ENCODE measurements around the gene CRB1.

CRB1 gene

GRCh38 chr1:197254866-197255265 is 13.2 kb upstream of the CRB1 start:
- DNase-seq (ENCODE audit: insufficient read length): no peak
- no peak for FAIRE-seq
- TF ChIP-seq POLR2AphosphoS5 (IDR thresholded peaks at IDR 0.05; ENCODE audit: low read depth, low read length) (no peak), TAF1 (IDR thresholded peaks at IDR 0.05; ENCODE audit: borderline replicate concordance, low read depth, low read length) (no peak)

DNA sequence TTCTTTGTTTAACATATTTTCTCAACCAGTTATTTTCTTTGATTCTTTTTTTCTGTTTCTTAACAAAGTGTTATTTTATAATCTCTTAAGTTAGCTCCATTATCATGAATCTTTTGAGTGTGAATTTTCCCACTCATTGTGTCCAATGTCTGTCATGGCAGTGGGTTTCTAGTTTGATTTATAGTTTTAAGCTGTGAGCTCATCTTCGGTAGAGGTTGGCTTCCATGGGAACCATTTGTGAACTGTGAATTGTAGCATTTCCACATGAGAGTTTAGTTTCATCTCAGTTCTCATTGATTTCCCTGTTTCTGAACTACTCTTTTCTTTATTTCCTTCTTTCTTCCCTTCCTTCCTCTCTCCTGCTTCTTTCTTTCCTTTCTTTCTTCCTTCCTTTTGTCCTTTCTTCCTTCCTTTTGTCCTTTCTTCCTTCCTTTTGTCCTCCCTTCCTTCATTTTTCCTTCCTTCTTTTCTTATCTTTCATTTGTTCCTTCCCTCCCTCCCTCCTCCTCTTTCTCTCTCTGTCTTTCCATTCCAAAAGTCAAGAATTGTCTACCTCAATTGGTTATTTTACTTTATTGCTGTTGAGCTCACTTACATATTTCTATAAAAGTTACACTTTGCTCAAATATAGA is 3.0 kb upstream of the CRB1 start:
- FAIRE-seq (no peak), DNase-seq (ENCODE audit: insufficient read length) (no peak)
- TF ChIP-seq POLR2A (IDR thresholded peaks at IDR 0.05; ENCODE audit: low read depth, low read length) (no peak), POLR2AphosphoS5 (IDR thresholded peaks at IDR 0.05; ENCODE audit: low read depth, low read length) (no peak), TAF1 (IDR thresholded peaks at IDR 0.05; ENCODE audit: borderline replicate concordance, low read depth, low read length) (no peak)

- DNase-seq (ENCODE audit: insufficient read length): no peak
- no peak for FAIRE-seq
- TF ChIP-seq POLR2A (IDR thresholded peaks at IDR 0.05; ENCODE audit: low read depth, low read length): no peak
- TF ChIP-seq TAF1 (IDR thresholded peaks at IDR 0.05; ENCODE audit: borderline replicate concordance, low read depth, low read length): no peak
- no peak for TF ChIP-seq POLR2AphosphoS5 (IDR thresholded peaks at IDR 0.05; ENCODE audit: low read depth, low read length)
Observed at GRCh38 chr1:197269053-197269452, 1.0 kb downstream of the CRB1 start.

- no peak for DNase-seq (ENCODE audit: insufficient read length)
- TF ChIP-seq TAF1 (IDR thresholded peaks at IDR 0.05; ENCODE audit: borderline replicate concordance, low read depth, low read length) (no peak), POLR2AphosphoS5 (IDR thresholded peaks at IDR 0.05; ENCODE audit: low read depth, low read length) (no peak), POLR2A (IDR thresholded peaks at IDR 0.05; ENCODE audit: low read depth, low read length) (no peak)
- FAIRE-seq: no peak
Observed at GRCh38 chr1:197272791-197273190, 4.7 kb downstream of the CRB1 start.

DNA sequence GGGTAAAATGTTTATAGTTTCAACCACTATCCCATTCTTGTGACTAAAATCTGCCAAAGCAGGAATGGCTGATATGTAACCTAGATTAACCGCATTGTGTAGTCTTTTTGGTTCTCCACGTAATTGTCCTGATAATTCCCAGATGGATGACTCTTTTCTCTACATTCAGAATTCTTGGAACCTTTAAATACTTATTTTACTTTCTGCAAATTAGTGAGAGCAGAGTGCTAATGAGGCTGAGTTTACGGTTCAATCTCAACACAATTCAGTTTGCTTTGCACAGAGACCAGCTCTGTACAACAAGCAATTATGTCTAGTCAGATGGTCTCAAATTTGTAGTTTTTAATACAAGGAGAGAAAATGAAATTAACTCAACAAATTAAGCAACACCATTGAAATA is 9.1 kb downstream of the CRB1 start:
- DNase-seq (ENCODE audit: insufficient read length) (no peak), FAIRE-seq (no peak)
- no peak for TF ChIP-seq TAF1 (IDR thresholded peaks at IDR 0.05; ENCODE audit: borderline replicate concordance, low read depth, low read length)
- TF ChIP-seq POLR2A (IDR thresholded peaks at IDR 0.05; ENCODE audit: low read depth, low read length): no peak
- TF ChIP-seq POLR2AphosphoS5 (IDR thresholded peaks at IDR 0.05; ENCODE audit: low read depth, low read length): no peak

DNA sequence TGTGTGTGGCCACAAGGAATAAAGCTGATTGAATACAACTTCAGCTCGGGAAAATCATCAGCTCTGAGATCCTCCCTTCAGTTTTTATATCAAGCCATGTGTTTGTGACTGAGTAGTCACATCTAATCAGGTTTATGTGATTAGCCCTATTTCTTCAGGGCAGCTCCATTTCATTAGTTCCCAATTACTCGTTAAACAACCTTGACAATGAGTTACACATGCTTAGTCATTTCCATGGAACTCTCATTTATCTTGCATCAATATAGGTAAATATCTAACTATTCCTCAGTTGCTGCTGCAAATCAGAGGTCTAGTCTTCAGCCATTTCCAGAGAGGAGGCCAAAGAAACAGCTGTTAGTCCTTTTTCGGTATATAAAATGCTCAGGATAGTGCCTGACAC is 16.3 kb downstream of the CRB1 start:
- FAIRE-seq (no peak), DNase-seq (ENCODE audit: insufficient read length) (no peak)
- TF ChIP-seq TAF1 (IDR thresholded peaks at IDR 0.05; ENCODE audit: borderline replicate concordance, low read depth, low read length): no peak
- TF ChIP-seq POLR2A (IDR thresholded peaks at IDR 0.05; ENCODE audit: low read depth, low read length): no peak
- TF ChIP-seq POLR2AphosphoS5 (IDR thresholded peaks at IDR 0.05; ENCODE audit: low read depth, low read length): no peak

DNA sequence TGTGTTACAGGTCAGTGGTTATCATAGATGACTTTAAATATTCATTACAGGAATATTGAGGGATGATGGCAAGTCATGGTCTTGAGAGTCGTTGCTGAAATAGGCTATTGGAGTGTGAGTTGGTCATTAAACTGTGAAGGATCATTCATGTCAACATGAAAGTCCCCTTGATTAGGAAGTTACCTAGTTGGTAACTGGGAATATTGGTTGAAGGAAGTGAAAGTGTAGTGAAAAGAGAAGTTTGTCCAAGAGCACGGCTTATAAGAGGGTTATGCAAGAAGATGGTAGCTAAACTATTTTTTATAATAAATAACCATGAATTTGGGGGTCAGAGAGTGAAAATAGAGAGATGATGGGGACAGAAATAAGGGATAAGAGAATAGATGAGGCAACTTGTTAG is 16.9 kb downstream of the CRB1 start:
- no peak for TF ChIP-seq POLR2A (IDR thresholded peaks at IDR 0.05; ENCODE audit: low read depth, low read length)
- no peak for TF ChIP-seq TAF1 (IDR thresholded peaks at IDR 0.05; ENCODE audit: borderline replicate concordance, low read depth, low read length)
- no peak for TF ChIP-seq POLR2AphosphoS5 (IDR thresholded peaks at IDR 0.05; ENCODE audit: low read depth, low read length)
- no peak for DNase-seq (ENCODE audit: insufficient read length)
- no peak for FAIRE-seq

- FAIRE-seq: no peak
Observed at GRCh38 chr1:197285526-197286205, 17.6 kb downstream of the CRB1 start.

GRCh38 chr1:197286634-197287033 is 18.6 kb downstream of the CRB1 start:
- FAIRE-seq (no peak), DNase-seq (ENCODE audit: insufficient read length) (no peak)
- TF ChIP-seq POLR2A (IDR thresholded peaks at IDR 0.05; ENCODE audit: low read depth, low read length) (no peak), TAF1 (IDR thresholded peaks at IDR 0.05; ENCODE audit: borderline replicate concordance, low read depth, low read length) (no peak), POLR2AphosphoS5 (IDR thresholded peaks at IDR 0.05; ENCODE audit: low read depth, low read length) (no peak)

More at GRCh38 chr1:197285526-197286205, 17.6 kb downstream of the CRB1 start:
- no peak for TF ChIP-seq POLR2A (IDR thresholded peaks at IDR 0.05; ENCODE audit: low read depth, low read length)
- no peak for TF ChIP-seq POLR2AphosphoS5 (IDR thresholded peaks at IDR 0.05; ENCODE audit: low read depth, low read length)
- TF ChIP-seq TAF1 (IDR thresholded peaks at IDR 0.05; ENCODE audit: borderline replicate concordance, low read depth, low read length): no peak
- DNase-seq (ENCODE audit: insufficient read length): no peak

DNA sequence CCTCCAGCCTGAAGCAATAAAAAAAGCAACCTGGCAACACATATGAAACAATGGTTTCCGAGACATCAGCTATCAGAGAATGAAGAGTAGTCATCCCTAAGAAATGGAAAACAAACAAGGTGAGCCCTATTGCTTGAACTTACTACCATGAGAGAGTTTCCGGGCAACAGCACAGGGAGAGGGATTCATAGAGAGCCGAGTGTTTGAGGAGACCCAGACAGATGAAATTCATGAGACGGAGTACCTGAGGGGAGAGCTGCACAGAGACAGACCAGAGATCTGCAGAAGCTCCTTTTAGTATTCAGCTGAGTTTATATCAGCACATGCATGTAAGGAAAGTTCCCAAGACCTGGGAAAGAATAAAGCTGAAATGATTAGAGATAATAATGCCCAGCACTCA is 19.8 kb downstream of the CRB1 start:
- FAIRE-seq (no peak), DNase-seq (ENCODE audit: insufficient read length) (no peak)
- no peak for TF ChIP-seq POLR2A (IDR thresholded peaks at IDR 0.05; ENCODE audit: low read depth, low read length)
- no peak for TF ChIP-seq POLR2AphosphoS5 (IDR thresholded peaks at IDR 0.05; ENCODE audit: low read depth, low read length)
- TF ChIP-seq TAF1 (IDR thresholded peaks at IDR 0.05; ENCODE audit: borderline replicate concordance, low read depth, low read length): no peak

DNA sequence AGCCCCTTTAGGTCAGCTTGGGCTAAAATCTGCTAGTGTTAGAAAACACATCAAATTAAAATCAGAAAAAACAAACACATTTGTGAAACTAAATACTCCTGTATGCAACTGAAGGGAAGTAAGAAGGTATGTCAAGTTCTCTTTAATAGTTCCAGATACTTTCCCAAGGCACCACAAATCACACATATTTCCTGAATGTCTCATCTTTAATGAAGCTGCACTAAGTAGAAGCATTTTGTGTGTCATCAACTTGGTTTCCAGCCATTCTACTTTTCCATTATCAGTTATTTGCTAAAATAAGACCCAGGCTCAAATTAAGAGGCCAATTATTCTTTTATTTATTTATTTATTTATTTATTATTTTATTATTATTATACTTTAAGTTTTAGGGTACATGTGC is 34.7 kb downstream of the CRB1 start:
- no peak for FAIRE-seq
- TF ChIP-seq POLR2A (IDR thresholded peaks at IDR 0.05; ENCODE audit: low read depth, low read length) (no peak), TAF1 (IDR thresholded peaks at IDR 0.05; ENCODE audit: borderline replicate concordance, low read depth, low read length) (no peak), POLR2AphosphoS5 (IDR thresholded peaks at IDR 0.05; ENCODE audit: low read depth, low read length) (no peak)
- no peak for DNase-seq (ENCODE audit: insufficient read length)

DNA sequence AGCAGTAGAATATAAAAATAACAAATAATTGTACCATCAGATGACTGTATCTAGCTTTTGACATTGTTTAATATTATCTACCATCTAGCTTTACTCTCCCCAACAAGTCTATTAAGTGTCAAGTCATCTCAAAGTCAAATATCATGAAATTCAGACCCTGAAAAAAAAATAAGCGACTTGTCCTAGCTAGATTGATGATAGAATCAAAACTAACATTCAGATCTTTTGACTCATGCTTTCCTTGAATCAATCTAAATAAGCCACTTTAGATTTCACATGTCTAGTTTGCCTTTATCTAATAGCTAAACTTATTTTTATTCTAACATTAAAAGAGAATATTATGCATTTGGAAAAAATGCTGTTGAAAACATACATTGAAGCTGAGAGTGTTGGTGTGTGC is 35.4 kb downstream of the CRB1 start:
- no peak for TF ChIP-seq POLR2A (IDR thresholded peaks at IDR 0.05; ENCODE audit: low read depth, low read length)
- no peak for TF ChIP-seq TAF1 (IDR thresholded peaks at IDR 0.05; ENCODE audit: borderline replicate concordance, low read depth, low read length)
- TF ChIP-seq POLR2AphosphoS5 (IDR thresholded peaks at IDR 0.05; ENCODE audit: low read depth, low read length): no peak
- FAIRE-seq: no peak

More for the DNA sequence above, 35.4 kb downstream of the CRB1 start:
- DNase-seq (ENCODE audit: insufficient read length): no peak
